Measurements from ENCODE around the gene AASDHPPT. TPM values are rescaled to one million over a fixed set of nuclear protein-coding genes. Genes with fewer than 3 reads are reported as not detected.

AASDHPPT gene, protein sequence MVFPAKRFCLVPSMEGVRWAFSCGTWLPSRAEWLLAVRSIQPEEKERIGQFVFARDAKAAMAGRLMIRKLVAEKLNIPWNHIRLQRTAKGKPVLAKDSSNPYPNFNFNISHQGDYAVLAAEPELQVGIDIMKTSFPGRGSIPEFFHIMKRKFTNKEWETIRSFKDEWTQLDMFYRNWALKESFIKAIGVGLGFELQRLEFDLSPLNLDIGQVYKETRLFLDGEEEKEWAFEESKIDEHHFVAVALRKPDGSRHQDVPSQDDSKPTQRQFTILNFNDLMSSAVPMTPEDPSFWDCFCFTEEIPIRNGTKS
- polyA plus RNA-seq, result 10 to 100 TPM in 3 of 4 donors, 1 to 10 TPM in 1; 9.8 to 30.7 (median 11.5) TPM
- long read RNA-seq, donor 1, full-length matches to known transcripts, result 49 of 82 reads
- long read RNA-seq, donor 1, partial matches to known transcripts, result 18 of 82 reads
- long read RNA-seq, donor 1, other reads (novel, unspliced or antisense), result 15 of 82 reads
- long read RNA-seq, donor 2, transcript AASDHPPT-201 (6 exons, 2,955 nt), result major isoform, 7 of 7 reads
- long read RNA-seq, donor 2, partial matches to known transcripts, result 0 of 7 reads
- long read RNA-seq, donor 2, other reads (novel, unspliced or antisense), result 0 of 7 reads
- long read RNA-seq, donor 3, transcript AASDHPPT-201 (6 exons, 2,955 nt), result major isoform, 10 of 10 reads
- long read RNA-seq, donor 3, partial matches to known transcripts, result 0 of 10 reads
- long read RNA-seq, donor 3, other reads (novel, unspliced or antisense), result 0 of 10 reads
- long read RNA-seq, donor 4, full-length matches to known transcripts, result 2 of 2 reads
- long read RNA-seq, donor 4, partial matches to known transcripts, result 0 of 2 reads
- long read RNA-seq, donor 4, other reads (novel, unspliced or antisense), result 0 of 2 reads
- long read RNA-seq, donor 5, transcript AASDHPPT-201 (6 exons, 2,955 nt), result major isoform, 5 of 5 reads
- long read RNA-seq, donor 5, partial matches to known transcripts, result 0 of 5 reads
- long read RNA-seq, donor 5, other reads (novel, unspliced or antisense), result 0 of 5 reads
- long read RNA-seq, donor 6, full-length matches to known transcripts, result 14 of 14 reads
- long read RNA-seq, donor 6, partial matches to known transcripts, result 0 of 14 reads
- long read RNA-seq, donor 6, other reads (novel, unspliced or antisense), result 0 of 14 reads
- long read RNA-seq, donor 7, result 0 reads
- long read RNA-seq, donor 8, partial matches to known transcripts, result 0 of 2 reads
- long read RNA-seq, donor 8, other reads (novel, unspliced or antisense), result 0 of 2 reads
- long read RNA-seq, donor 9, partial matches to known transcripts, result 0 of 4 reads
- long read RNA-seq, donor 9, other reads (novel, unspliced or antisense), result 0 of 4 reads
- long read RNA-seq, donor 10, transcript AASDHPPT-201 (6 exons, 2,955 nt), result major isoform, 20 of 25 reads
- long read RNA-seq, donor 10, partial matches to known transcripts, result 0 of 25 reads
- long read RNA-seq, donor 10, other reads (novel, unspliced or antisense), result 5 of 25 reads

DNA sequence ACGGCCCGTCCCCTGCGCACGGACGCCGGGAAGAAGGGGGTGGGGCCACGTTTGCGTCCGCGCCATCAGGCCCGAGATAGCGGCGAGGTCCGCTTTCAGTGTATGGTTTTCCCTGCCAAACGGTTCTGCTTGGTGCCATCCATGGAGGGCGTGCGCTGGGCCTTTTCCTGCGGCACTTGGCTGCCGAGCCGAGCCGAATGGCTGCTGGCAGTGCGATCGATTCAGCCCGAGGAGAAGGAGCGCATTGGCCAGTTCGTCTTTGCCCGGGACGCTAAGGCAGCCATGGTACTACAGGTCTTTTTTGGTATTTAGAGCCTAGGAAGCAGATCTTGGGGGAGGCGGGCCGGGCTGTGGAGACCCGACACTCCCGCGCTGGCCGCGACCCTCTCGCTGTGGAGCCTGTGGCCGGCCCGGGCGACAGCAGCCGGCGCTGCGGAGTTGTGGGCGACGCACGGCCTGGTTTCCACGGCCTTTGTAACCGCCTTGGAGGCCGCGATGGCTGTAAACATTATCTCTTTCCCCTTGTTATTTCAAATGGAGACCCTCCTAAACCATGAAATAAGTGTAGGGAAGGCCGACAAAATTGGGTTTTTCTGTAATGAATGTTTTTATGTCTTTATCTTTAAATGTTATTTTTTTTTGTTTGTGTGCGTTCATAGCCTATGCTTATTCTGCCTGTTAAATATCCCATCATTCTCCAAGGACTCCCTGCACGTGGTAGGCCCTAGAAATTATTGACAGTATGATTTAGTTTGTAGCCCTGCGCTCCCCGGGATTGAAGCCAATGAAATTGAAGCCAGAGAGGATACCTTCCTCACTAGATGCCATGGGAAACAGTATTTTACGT, at the start of gene AASDHPPT:
AASDHPPT (plus strand) TSS at position 54 of the 847 bp plus-strand sequence; CDS start at position 103, 49 bp downstream.
- H3K4me1 ChIP-seq (ENCODE audit: control insufficient read depth in 3 of 3, insufficient read depth in 2 of 3, low read depth in 1 of 3, low read length in 2 of 3), result peaks cover 0 to 6% (median 3%) of the 10 kb centered on the region in 3 donors
- WGBS, 3 donors, result 0 to 1% (median 0%) methylated on average over 55 of the region's 55 CpGs
- no peaks in the 10 kb centered on the region for H3K9me3 ChIP-seq (ENCODE audit: control insufficient read depth in 2 of 2, insufficient read depth in 1 of 2, low read depth in 1 of 2, low read length in 1 of 2)
- H3K36me3 ChIP-seq (ENCODE audit: control insufficient read depth in 3 of 3, insufficient read depth in 2 of 3, low read depth in 1 of 3, low read length in 3 of 3), result peaks cover 0 to 6% (median 2%) of the 10 kb centered on the region in 3 donors
- H3K27me3 ChIP-seq (ENCODE audit: control insufficient read depth in 3 of 3, insufficient read depth in 3 of 3, low read length in 3 of 3), result no peaks in the 10 kb centered on the region
- FAIRE-seq, result no peak
- peak within 1 kb of the TSS; percentile 92 to 100 (median 98) for H3K27ac ChIP-seq (ENCODE audit: low read depth in 1 of 3, low read length in 2 of 3)
- DNase-seq, result peak in 1 of 2 donors; percentile 44
- peak within 1 kb of the TSS; percentile 95 to 98 (median 97) for H3K4me3 ChIP-seq (ENCODE audit: low read depth in 1 of 3, low read length in 3 of 3)

DNA sequence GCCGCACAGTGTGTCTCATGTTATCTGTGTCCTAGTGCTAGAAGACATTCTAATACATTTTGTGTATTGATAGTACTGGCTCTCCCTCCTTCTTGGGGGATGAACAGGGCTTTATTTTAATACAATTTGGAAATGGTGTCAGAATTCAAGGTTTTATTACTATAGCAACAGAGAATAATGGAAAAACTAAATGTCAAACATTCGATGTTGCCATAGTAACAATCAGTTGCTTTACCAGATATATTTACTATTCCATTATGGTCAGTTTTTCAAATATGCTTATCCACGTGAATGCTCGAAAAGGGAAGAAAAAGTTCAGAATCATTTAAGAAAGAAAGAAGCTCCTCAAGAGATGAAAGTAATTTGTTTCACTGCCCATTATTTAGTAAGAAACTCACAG, 46.9 kb upstream of the AASDHPPT start:
- H3K9me3 ChIP-seq (ENCODE audit: control insufficient read depth in 2 of 2, insufficient read depth in 1 of 2, low read depth in 1 of 2, low read length in 1 of 2), result no peaks in the 10 kb centered on the region
- H3K27ac ChIP-seq (ENCODE audit: low read depth in 1 of 3, low read length in 2 of 3), result no peak overlapping the region
- FAIRE-seq (no peak), DNase-seq (no peak)
- H3K27me3 ChIP-seq (ENCODE audit: control insufficient read depth in 3 of 3, insufficient read depth in 3 of 3, low read length in 3 of 3), result no peaks in the 10 kb centered on the region
- no peak overlapping the region for H3K4me3 ChIP-seq (ENCODE audit: low read depth in 1 of 3, low read length in 3 of 3)
- no peaks in the 10 kb centered on the region for H3K4me1 ChIP-seq (ENCODE audit: control insufficient read depth in 3 of 3, insufficient read depth in 2 of 3, low read depth in 1 of 3, low read length in 2 of 3)
- WGBS, 3 donors, result 39 to 60% (median 42%) methylated on average over 4 of the region's 4 CpGs
- no peaks in the 10 kb centered on the region for H3K36me3 ChIP-seq (ENCODE audit: control insufficient read depth in 3 of 3, insufficient read depth in 2 of 3, low read depth in 1 of 3, low read length in 3 of 3)

DNA sequence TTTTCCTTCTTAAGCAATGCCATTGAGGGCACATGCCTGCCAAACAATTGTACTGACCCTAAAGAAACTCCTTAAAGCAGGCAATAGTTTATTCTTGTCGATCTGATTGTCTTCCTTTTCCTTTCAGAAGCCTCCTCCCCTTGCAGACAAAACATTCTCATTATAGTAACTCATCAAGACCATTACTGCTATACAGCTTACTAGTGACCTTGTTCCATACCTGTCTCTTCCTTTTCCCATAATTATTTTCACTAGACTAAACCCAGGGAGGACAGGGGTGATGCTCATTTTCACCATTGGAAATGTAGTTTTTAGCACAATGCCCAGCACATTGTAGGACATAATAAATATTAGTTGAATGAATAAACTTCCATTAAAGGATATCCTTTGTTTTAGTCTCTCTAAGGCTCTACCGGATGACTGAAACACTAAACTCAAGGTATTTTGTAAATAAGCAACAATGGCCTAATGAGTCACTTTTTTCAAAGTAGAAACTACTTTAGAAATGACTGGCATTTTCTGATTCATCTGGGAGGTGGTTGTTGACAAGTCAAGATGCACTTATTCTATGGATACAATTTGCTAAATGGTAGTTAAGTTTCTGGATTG, 46.2 kb upstream of the AASDHPPT start:
- Histone ChIP-seq H3K4me3 (ENCODE audit: low read depth in 1 of 3, low read length in 3 of 3) (no peak overlapping the region), H3K27me3 (ENCODE audit: control insufficient read depth in 3 of 3, insufficient read depth in 3 of 3, low read length in 3 of 3) (no peaks in the 10 kb centered on the region), H3K4me1 (ENCODE audit: control insufficient read depth in 3 of 3, insufficient read depth in 2 of 3, low read depth in 1 of 3, low read length in 2 of 3) (no peaks in the 10 kb centered on the region), H3K27ac (ENCODE audit: low read depth in 1 of 3, low read length in 2 of 3) (no peak overlapping the region), H3K36me3 (ENCODE audit: control insufficient read depth in 3 of 3, insufficient read depth in 2 of 3, low read depth in 1 of 3, low read length in 3 of 3) (no peaks in the 10 kb centered on the region), H3K9me3 (ENCODE audit: control insufficient read depth in 2 of 2, insufficient read depth in 1 of 2, low read depth in 1 of 2, low read length in 1 of 2) (no peaks in the 10 kb centered on the region)
- WGBS, 3 donors, result 55 to 70% (median 58%) methylated on average over 2 of the region's 2 CpGs
- DNase-seq (no peak), FAIRE-seq (no peak)

DNA sequence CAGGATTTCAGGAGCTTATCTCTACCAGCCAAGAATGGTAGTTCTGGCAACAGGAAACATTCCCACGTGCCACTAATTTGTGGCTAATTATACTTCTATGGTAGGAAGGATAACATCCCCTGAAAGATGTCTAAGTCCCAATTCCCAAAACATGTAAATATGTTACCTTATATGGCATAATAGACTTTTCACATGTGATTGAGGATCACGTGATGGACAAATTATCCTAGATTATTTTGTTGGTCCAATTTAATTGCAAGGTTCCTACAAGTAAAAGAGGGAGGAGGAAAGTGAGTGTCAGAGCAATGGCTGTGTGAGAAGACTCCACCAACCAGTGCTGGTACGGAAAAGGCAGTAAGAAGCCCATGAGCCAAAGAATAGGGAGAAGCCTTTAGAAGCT, 45.5 kb upstream of the AASDHPPT start:
- Histone ChIP-seq H3K4me1 (ENCODE audit: control insufficient read depth in 3 of 3, insufficient read depth in 2 of 3, low read depth in 1 of 3, low read length in 2 of 3) (no peaks in the 10 kb centered on the region), H3K36me3 (ENCODE audit: control insufficient read depth in 3 of 3, insufficient read depth in 2 of 3, low read depth in 1 of 3, low read length in 3 of 3) (no peaks in the 10 kb centered on the region), H3K27ac (ENCODE audit: low read depth in 1 of 3, low read length in 2 of 3) (no peak overlapping the region), H3K27me3 (ENCODE audit: control insufficient read depth in 3 of 3, insufficient read depth in 3 of 3, low read length in 3 of 3) (no peaks in the 10 kb centered on the region), H3K9me3 (ENCODE audit: control insufficient read depth in 2 of 2, insufficient read depth in 1 of 2, low read depth in 1 of 2, low read length in 1 of 2) (no peaks in the 10 kb centered on the region), H3K4me3 (ENCODE audit: low read depth in 1 of 3, low read length in 3 of 3) (no peak overlapping the region)
- no peak for FAIRE-seq
- DNase-seq, result no peak
- 78 to 81% (median 79%) methylated on average over 3 of the region's 3 CpGs for WGBS, 3 donors

DNA sequence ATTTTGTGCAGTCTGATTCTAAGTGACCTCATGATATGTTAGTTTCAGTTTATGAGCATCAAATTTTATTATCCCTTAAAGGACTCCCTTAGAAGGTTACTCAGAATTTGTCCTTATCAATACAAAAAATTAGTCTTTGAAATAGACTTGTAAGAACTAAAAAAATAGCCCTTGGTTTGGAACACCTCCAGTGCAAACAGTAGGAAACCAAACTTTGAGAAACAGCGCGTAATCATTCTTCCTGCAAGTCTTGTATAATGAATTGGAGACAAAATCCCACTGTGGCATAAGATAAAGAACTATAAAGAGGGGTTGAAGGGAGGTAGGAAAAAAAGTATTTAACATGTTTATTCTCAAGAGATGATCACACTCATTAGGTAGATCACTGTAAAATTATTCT, 44.6 kb upstream of the AASDHPPT start:
- DNase-seq (no peak), FAIRE-seq (no peak)
- no peaks in the 10 kb centered on the region for H3K9me3 ChIP-seq (ENCODE audit: control insufficient read depth in 2 of 2, insufficient read depth in 1 of 2, low read depth in 1 of 2, low read length in 1 of 2)
- no peaks in the 10 kb centered on the region for H3K4me1 ChIP-seq (ENCODE audit: control insufficient read depth in 3 of 3, insufficient read depth in 2 of 3, low read depth in 1 of 3, low read length in 2 of 3)
- 86 to 97% (median 93%) methylated on average over 2 of the region's 2 CpGs for WGBS, 3 donors
- H3K27ac ChIP-seq (ENCODE audit: low read depth in 1 of 3, low read length in 2 of 3), result no peak overlapping the region
- no peaks in the 10 kb centered on the region for H3K27me3 ChIP-seq (ENCODE audit: control insufficient read depth in 3 of 3, insufficient read depth in 3 of 3, low read length in 3 of 3)
- no peak overlapping the region for H3K4me3 ChIP-seq (ENCODE audit: low read depth in 1 of 3, low read length in 3 of 3)
- no peaks in the 10 kb centered on the region for H3K36me3 ChIP-seq (ENCODE audit: control insufficient read depth in 3 of 3, insufficient read depth in 2 of 3, low read depth in 1 of 3, low read length in 3 of 3)

DNA sequence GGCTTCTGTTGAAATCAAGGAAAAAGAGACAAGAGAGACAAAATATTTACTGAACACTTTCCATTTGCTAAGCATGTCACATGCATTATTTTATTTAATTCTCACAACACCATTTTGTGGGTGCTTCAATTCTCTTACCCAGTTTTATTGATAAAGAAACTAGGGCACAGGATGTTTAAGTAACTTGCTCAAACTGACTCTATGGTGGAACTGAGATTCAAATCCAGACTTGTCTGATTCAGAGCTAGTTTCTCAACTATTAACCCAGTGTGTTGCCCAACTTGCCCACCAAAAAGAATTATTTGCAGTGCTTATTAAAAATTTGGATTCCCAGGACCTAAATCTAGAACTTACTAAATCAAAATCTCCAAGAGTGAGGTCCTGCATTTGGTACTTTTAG, 33.9 kb upstream of the AASDHPPT start:
- no peaks in the 10 kb centered on the region for H3K36me3 ChIP-seq (ENCODE audit: control insufficient read depth in 3 of 3, insufficient read depth in 2 of 3, low read depth in 1 of 3, low read length in 3 of 3)
- no peak overlapping the region for H3K27ac ChIP-seq (ENCODE audit: low read depth in 1 of 3, low read length in 2 of 3)
- no peaks in the 10 kb centered on the region for H3K27me3 ChIP-seq (ENCODE audit: control insufficient read depth in 3 of 3, insufficient read depth in 3 of 3, low read length in 3 of 3)
- no peak overlapping the region for H3K4me3 ChIP-seq (ENCODE audit: low read depth in 1 of 3, low read length in 3 of 3)
- H3K9me3 ChIP-seq (ENCODE audit: control insufficient read depth in 2 of 2, insufficient read depth in 1 of 2, low read depth in 1 of 2, low read length in 1 of 2), result no peaks in the 10 kb centered on the region
- DNase-seq (no peak), FAIRE-seq (no peak)
- no peaks in the 10 kb centered on the region for H3K4me1 ChIP-seq (ENCODE audit: control insufficient read depth in 3 of 3, insufficient read depth in 2 of 3, low read depth in 1 of 3, low read length in 2 of 3)

DNA sequence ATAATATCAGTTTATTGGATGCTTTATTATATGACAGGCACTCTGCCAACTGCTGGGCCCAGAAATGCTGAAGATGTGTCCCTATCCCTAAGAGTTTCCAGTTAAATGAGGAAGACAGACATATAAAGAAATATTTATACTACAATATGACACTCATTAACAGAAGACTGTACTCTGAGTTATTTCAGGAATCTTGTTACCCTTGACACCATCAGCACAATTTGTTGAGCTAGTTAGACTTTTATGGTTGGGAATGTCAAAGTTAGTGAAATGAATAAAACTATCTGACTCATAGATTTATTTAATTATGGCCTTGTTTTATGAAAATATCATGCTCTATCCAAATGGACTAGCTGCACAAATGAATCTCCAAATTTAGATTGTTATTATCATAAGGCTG, 29.8 kb upstream of the AASDHPPT start:
- no peaks in the 10 kb centered on the region for H3K36me3 ChIP-seq (ENCODE audit: control insufficient read depth in 3 of 3, insufficient read depth in 2 of 3, low read depth in 1 of 3, low read length in 3 of 3)
- no peak overlapping the region for H3K4me3 ChIP-seq (ENCODE audit: low read depth in 1 of 3, low read length in 3 of 3)
- no peak for DNase-seq
- no peaks in the 10 kb centered on the region for H3K9me3 ChIP-seq (ENCODE audit: control insufficient read depth in 2 of 2, insufficient read depth in 1 of 2, low read depth in 1 of 2, low read length in 1 of 2)
- FAIRE-seq, result no peak
- no peak overlapping the region for H3K27ac ChIP-seq (ENCODE audit: low read depth in 1 of 3, low read length in 2 of 3)
- no peaks in the 10 kb centered on the region for H3K4me1 ChIP-seq (ENCODE audit: control insufficient read depth in 3 of 3, insufficient read depth in 2 of 3, low read depth in 1 of 3, low read length in 2 of 3)
- no peaks in the 10 kb centered on the region for H3K27me3 ChIP-seq (ENCODE audit: control insufficient read depth in 3 of 3, insufficient read depth in 3 of 3, low read length in 3 of 3)
